Effector CD4-positive, alpha-beta T cell (primary cell): ENCODE measurements around the gene HOXD9.

Experiments used
- DNase-seq: peaks from one replicate; pipeline ENCODE4 v3.0.0-alpha.2; 2020

The HOXD9 gene

GRCh38 chr2:176111846-176112374 lies 10.6 kb upstream of the HOXD9 start:
- no peak for DNase-seq

GRCh38 chr2:176112375-176113302 lies 9.9 kb upstream of the HOXD9 start:
- DNase-seq, result no peak

GRCh38 chr2:176114120-176114929 lies 8.2 kb upstream of the HOXD9 start:
- no peak for DNase-seq

- DNase-seq, result no peak
Measured at GRCh38 chr2:176114930-176115625, 7.4 kb upstream of the HOXD9 start.

GRCh38 chr2:176115883-176116813 lies 6.4 kb upstream of the HOXD9 start, which contains the start of gene HOXD10:
HOXD10 (plus strand) TSS chr2:176116778; CDS start chr2:176116834, 56 bp downstream.
- no peak for DNase-seq

- no peak for DNase-seq
Measured at GRCh38 chr2:176117162-176117822, 5.2 kb upstream of the HOXD9 start.

GRCh38 chr2:176117823-176118371 lies 4.6 kb upstream of the HOXD9 start:
- no peak for DNase-seq

GRCh38 chr2:176118601-176119339 lies 3.7 kb upstream of the HOXD9 start:
- no peak for DNase-seq

GRCh38 chr2:176120364-176121189 lies 1.9 kb upstream of the HOXD9 start:
- no peak for DNase-seq

GRCh38 chr2:176121190-176122051 lies 1.1 kb upstream of the HOXD9 start:
- DNase-seq, result no peak

- DNase-seq, result no peak
Measured at GRCh38 chr2:176122052-176122682, 352 bp upstream of the HOXD9 start.

GRCh38 chr2:176123411-176124109 lies 1.0 kb downstream of the HOXD9 start:
- DNase-seq, result no peak

- no peak for DNase-seq
Measured at GRCh38 chr2:176124110-176124946, 1.8 kb downstream of the HOXD9 start.

- DNase-seq, result no peak
Measured at GRCh38 chr2:176124947-176125771, 2.6 kb downstream of the HOXD9 start.

- DNase-seq, result no peak
Measured at GRCh38 chr2:176125772-176126054, 3.2 kb downstream of the HOXD9 start.
